Gastrocnemius medialis (tissue), 4 donors: ENCODE data around the gene SUB1. TPM values are rescaled to one million over a fixed set of nuclear protein-coding genes. Genes with fewer than 3 reads are reported as not detected.

Experiments
- ATAC-seq, 2 donors: fragments of 150-250 bp; one replicate each; pipeline ENCODE4 v1.9.1; 2016
- DNase-seq, 2 donors: peaks; one replicate each; pipeline ENCODE4 v3.0.0-alpha.2; 2019
- H3K27ac ChIP-seq, 4 donors: fragments of 200-600 bp; sonication (generic); 1 replicate in 1 of 4; 2 replicates in 3 of 4; pipeline ENCODE4 v1.5.1; 2016 to 2018; ENCODE audit warnings: mild to moderate bottlenecking in 2 of 4, moderate library complexity in 1 of 4
- H3K27me3 ChIP-seq, 3 donors: fragments of 200-600 bp; sonication (generic) in 2 of 3; 1 replicate in 1 of 3; 2 replicates in 2 of 3; pipeline versions ENCODE4 v1.5.1 to v1.6.0; 2016 to 2019; ENCODE audit warnings: mild to moderate bottlenecking in 1 of 3, moderate library complexity in 1 of 3
- H3K36me3 ChIP-seq, 2 donors: fragments of 200-600 bp; sonication (generic) in 1 of 2; one replicate each; pipeline ENCODE4 v1.5.1; 2017 to 2018
- H3K4me1 ChIP-seq, 2 donors: fragments of 200-600 bp; sonication (generic) in 1 of 2; one replicate each; pipeline ENCODE4 v1.5.1; 2016 to 2017; ENCODE audit warnings: mild to moderate bottlenecking in 2 of 2
- H3K4me3 ChIP-seq, 4 donors: fragments of 200-600 bp; sonication (generic) in 3 of 4; 1 replicate in 1 of 4; 2 replicates in 3 of 4; pipeline ENCODE4 v1.5.1; 2016 to 2019; ENCODE audit warnings: mild to moderate bottlenecking in 2 of 4
- H3K9me3 ChIP-seq, 3 donors: fragments of 200-600 bp; sonication (generic) in 2 of 3; 1 replicate in 1 of 3; 2 replicates in 2 of 3; pipeline ENCODE4 v1.5.1; 2016 to 2019
- CTCF ChIP-seq, 5 experiments: fragments of 450-650 bp in 3 of 5; fragments of 200-600 bp in 2 of 5; sonication (generic) in 2 of 5; IDR thresholded peaks in 4 of 5; conservative IDR thresholded peaks in 1 of 5; 1 replicate in 4 of 5; 2 replicates in 1 of 5; pipeline ENCODE4 v1.5.1; 2016 to 2019; ENCODE audit warnings: antibody characterized with exemption in 5 of 5, mild to moderate bottlenecking in 3 of 5, moderate library complexity in 3 of 5
- POLR2A ChIP-seq, 2 donors: fragments of 450-650 bp; IDR thresholded peaks; one replicate each; pipeline ENCODE4 v1.6.1; 2017; ENCODE audit warnings: antibody characterized with exemption in 2 of 2, mild to moderate bottlenecking in 2 of 2, moderate library complexity in 2 of 2
- in situ Hi-C, 4 donors: fragments of 200-750 bp; cut with MboI; loops; one replicate each; pipeline versions ENCODE4 v1.15.0 to v1.8.0; 2017; ENCODE audit warnings: low sequenced_read_pairs in 4 of 4
- intact Hi-C: fragments of 100-400 bp; cut with DNase I; formaldehyde crosslinking; loops from one replicate; pipeline ENCODE4 v1.15.1; 2023; ENCODE audit warnings: low total_unique reads
- total RNA-seq, 4 donors: library from RNA; depleted of rRNA; stranded (reverse); fragments of >200 nt; gene quantifications; one replicate each; pipeline versions ENCODE4 v1.1.0 to v1.2.3, GENCODE V29; 2016

Gene SUB1
- total RNA-seq, 4 donors from 2014 or later = 82.6 to 162 (median 100) TPM

GRCh38 chr5:32642276-32643002 lies 57.1 kb downstream of the SUB1 start:
- intact Hi-C loops (no loop called here), in situ Hi-C loops (no loop called here)
- Histone ChIP-seq H3K4me1 (no peaks in the 10 kb centered on the region), H3K4me3 (no peak overlapping the region), H3K36me3 (no peaks in the 10 kb centered on the region), H3K27me3 (no peaks in the 10 kb centered on the region), H3K9me3 (no peaks in the 10 kb centered on the region), H3K27ac (no peak overlapping the region)
- DNase-seq (no peak), ATAC-seq (no peak)
- TF ChIP-seq POLR2A (IDR thresholded peaks at IDR 0.05) = no peak
- no peak for TF ChIP-seq CTCF (IDR thresholded peaks at IDR 0.05 in 4 of 5, conservative IDR thresholded peaks at IDR 0.05 in 1 of 5)

- Histone ChIP-seq H3K4me3 (no peak overlapping the region), H3K4me1 (no peaks in the 10 kb centered on the region), H3K27ac (no peak overlapping the region), H3K9me3 (no peaks in the 10 kb centered on the region), H3K36me3 (no peaks in the 10 kb centered on the region), H3K27me3 (no peaks in the 10 kb centered on the region)
- no peak for DNase-seq
- in situ Hi-C loops (no loop called here), intact Hi-C loops (no loop called here)
- ATAC-seq = no peak
- TF ChIP-seq POLR2A (IDR thresholded peaks at IDR 0.05) (no peak), CTCF (IDR thresholded peaks at IDR 0.05 in 4 of 5, conservative IDR thresholded peaks at IDR 0.05 in 1 of 5) (no peak)
Observed at GRCh38 chr5:32645246-32645645, 59.9 kb downstream of the SUB1 start.

- Histone ChIP-seq H3K4me1 (no peaks in the 10 kb centered on the region), H3K9me3 (no peaks in the 10 kb centered on the region), H3K36me3 (no peaks in the 10 kb centered on the region), H3K4me3 (no peak overlapping the region), H3K27me3 (no peaks in the 10 kb centered on the region), H3K27ac (no peak overlapping the region)
- in situ Hi-C loops (no loop called here), intact Hi-C loops (no loop called here)
- ATAC-seq (no peak), DNase-seq (no peak)
- TF ChIP-seq POLR2A (IDR thresholded peaks at IDR 0.05) (no peak), CTCF (IDR thresholded peaks at IDR 0.05 in 4 of 5, conservative IDR thresholded peaks at IDR 0.05 in 1 of 5) (no peak)
Observed at GRCh38 chr5:32646061-32646969, 61.0 kb downstream of the SUB1 start.

GRCh38 chr5:32651088-32651487 lies 65.7 kb downstream of the SUB1 start:
- H3K9me3 ChIP-seq = no peaks in the 10 kb centered on the region
- no peaks in the 10 kb centered on the region for H3K27me3 ChIP-seq
- TF ChIP-seq CTCF (IDR thresholded peaks at IDR 0.05 in 4 of 5, conservative IDR thresholded peaks at IDR 0.05 in 1 of 5) (no peak), POLR2A (IDR thresholded peaks at IDR 0.05) (no peak)
- in situ Hi-C loops (no loop called here), intact Hi-C loops (no loop called here)
- no peaks in the 10 kb centered on the region for H3K36me3 ChIP-seq
- DNase-seq = no peak
- H3K4me1 ChIP-seq = no peaks in the 10 kb centered on the region
- no peak overlapping the region for H3K27ac ChIP-seq
- ATAC-seq = no peak
- no peak overlapping the region for H3K4me3 ChIP-seq
